Erythroblast (primary cell): ENCODE measurements around the gene YPEL2.
"Not testable (repeated sequence)": the region's sequence is repeated elsewhere in the genome, so short reads cannot be mapped to it uniquely, and the experiment has no call there.

Source experiments
- GATA1 ChIP-seq: IDR thresholded peaks from 2 replicates; pipeline ENCODE4 v1.6.1; 2011; ENCODE audit warnings: low read depth, mild to moderate bottlenecking, control low read depth, low read length, moderate library complexity
- POLR2A ChIP-seq: IDR thresholded peaks from 2 replicates; pipeline ENCODE4 v1.6.1; 2011; ENCODE audit warnings: mild to moderate bottlenecking, low read length

GRCh38 chr17:59412431-59412830 is 81.0 kb downstream of the YPEL2 start:
- not testable (repeated sequence) for TF ChIP-seq POLR2A, GATA1
